Measurements from ENCODE around the gene NFKBIB. TPM values are rescaled to one million over a fixed set of nuclear protein-coding genes. Genes with fewer than 3 reads are reported as not detected.
"Not testable (repeated sequence)": the region's sequence is repeated elsewhere in the genome, so short reads cannot be mapped to it uniquely, and the experiment has no call there.

Gene NFKBIB
- total RNA-seq, 2 donors from 2014 or later = 32.1 to 38.8 TPM

DNA sequence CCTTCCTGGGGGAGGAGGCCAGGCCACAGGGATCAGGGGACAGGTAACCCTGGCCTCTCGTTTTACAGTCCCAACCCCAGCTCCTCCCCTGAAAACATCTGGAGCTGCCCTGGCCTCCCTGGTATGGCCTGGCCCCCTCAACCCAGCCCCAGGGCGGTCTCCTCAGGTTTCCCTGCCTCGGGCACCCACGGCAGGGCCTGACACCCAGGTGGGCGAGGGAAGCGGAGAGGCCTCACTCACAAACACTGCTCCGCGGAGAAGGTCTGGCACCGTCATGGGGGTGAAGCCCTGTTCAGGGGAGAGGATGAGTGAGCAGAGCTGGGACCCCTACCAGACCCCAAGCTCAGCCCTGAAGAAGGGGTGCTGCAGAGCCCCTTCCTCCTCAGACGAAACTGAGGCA is 18.8 kb downstream of the NFKBIB start:
- ATAC-seq = no peak
- DNase-seq = no peak
- intact Hi-C loops (cut with DNase I, micrococcal nuclease) = no loop called here

DNA sequence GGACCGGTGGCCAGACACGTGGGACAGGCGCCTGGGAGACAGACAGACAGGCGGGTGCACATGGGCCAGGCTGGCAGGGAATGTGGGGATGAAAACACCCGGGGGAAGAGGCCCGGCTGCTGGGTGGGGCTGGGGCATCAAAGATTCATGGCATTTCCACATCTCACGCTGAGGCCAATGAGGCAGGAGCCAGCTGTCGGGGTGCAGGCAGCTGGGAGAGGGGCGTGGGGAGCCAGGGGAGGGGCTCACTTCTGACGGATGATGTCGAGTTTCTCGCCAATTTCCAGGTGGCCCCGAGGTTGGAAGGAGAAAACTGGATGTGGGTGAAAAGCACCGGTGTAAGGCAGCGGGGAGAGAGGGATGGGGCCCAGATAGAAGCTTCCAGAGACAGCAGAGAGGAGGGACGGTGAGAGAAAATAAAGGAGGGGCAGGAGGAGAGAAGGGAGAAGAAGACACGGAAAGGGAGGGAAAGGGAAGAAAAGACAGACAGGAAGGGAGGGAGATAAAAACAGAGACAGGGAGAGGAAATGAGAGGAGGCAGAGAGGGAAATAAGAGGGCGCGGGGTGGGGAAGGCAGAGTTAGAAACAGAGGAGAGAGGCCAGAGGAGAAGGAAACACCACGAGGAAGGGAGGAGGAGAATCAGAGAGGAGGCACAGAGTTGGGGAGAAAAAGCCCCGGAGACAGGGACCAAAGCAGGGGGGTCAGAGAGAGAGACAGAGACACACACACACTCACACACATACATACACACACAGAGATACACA is 20.2 kb downstream of the NFKBIB start:
- intact Hi-C loops (cut with DNase I, micrococcal nuclease) = loop anchor here in 1 of 2 donors (10.0 kb wide), 1 partner anchor 525 kb away; no protein-coding TSS in a partner anchor
- ATAC-seq (no peak), DNase-seq (no peak)

DNA sequence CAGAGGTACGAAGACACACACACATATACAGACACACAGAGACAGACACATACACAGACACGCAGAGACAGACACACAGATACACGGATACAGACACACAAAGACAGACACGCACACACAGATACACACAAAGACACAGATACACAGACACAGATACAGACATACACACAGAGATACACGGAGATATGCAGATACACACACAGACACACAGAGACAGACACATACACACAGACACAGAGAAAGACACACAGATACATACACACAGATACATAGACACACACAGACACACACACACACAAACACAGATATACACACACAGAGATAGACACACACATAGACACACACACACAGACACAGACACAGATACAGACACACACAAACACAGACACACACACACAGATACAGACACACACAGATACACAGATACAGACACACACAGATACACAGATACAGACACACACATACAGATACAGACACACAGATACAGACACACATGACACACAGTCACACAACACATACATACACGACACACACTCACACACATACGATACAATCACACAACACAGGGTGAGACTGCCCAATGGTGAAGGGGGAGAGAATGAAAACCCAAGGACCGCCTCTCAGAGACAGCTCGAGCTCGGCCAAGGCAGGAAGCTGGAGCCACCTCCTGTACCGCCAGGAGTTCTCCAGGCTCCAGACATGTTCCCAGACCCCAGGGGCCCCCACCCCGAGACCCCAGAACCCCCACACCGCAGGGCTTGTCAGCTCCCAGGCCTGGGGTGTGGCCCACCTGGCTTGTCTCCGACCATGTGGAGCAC is 21.0 kb downstream of the NFKBIB start:
- ATAC-seq (no peak), DNase-seq (no peak)
- intact Hi-C loops (cut with DNase I, micrococcal nuclease) = loop anchor here in 1 of 2 donors (10.0 kb wide), 1 partner anchor 526 kb away; no protein-coding TSS in a partner anchor

DNA sequence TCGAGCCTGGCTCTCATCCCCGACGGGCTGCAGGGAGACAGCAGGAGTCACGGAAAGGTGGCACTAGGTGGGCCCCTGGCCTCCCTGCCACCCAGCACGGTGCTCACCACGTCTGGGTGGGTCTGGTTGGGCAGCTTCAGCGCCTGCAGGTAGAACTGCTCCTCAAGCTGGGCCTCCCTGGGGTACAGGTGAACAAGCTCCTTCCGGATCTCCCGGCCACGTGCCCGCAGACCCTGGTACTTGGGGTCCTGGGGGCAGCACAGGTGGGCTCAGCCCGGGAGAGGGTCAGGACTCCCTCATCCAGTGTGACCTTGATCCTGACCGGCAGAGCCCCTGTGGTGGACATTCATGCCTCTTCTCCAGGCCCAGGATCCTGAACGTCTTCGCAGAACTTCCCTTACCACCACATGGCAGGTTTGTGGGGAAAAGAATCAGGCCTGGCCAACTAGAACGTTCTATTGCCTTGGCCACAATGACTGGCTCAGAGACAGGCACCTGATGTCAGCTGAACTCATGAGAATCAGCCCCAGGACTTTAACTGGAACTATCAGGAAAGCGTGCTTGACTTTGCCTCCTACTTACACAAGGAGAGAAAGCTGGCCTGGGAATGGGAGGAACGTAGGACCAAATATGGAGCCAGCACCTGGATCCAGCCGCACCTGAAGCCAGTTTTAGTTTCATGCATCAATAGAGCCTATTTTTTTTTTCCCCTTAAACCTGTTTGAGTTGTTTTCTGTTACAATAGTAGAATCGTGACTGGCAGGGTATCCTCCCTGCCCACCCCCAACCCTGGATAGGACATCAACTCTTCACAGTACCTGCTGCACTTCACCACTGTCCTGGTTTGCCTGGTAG is 21.9 kb downstream of the NFKBIB start:
- no peak for ATAC-seq
- intact Hi-C loops (cut with DNase I, micrococcal nuclease) = loop anchor here in 1 of 2 donors (10.0 kb wide), 1 partner anchor 527 kb away; no protein-coding TSS in a partner anchor
- no peak for DNase-seq

DNA sequence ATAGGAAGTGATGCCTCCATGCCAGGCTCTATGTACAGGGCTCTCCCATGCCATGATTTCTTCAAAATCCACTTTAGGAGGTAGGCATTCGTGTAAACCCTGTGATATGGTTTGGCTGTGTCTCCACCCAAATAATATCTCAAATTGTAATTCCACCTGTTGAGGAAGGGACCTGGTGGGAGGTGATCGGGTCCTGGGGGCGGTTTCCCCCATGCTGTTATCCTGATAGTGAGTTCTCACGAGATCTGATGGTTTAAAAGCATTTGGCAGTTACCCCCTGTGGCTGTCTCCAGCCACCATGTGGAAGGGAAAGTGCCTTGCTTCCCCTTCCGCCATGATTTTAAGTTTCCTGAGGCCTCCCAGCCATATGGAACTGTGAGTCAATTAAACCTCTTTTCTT is 22.7 kb downstream of the NFKBIB start:
- intact Hi-C loops (cut with DNase I, micrococcal nuclease) = loop anchor here in 1 of 2 donors (10.0 kb wide), 1 partner anchor 528 kb away; no protein-coding TSS in a partner anchor
- ATAC-seq = no peak
- DNase-seq = no peak

DNA sequence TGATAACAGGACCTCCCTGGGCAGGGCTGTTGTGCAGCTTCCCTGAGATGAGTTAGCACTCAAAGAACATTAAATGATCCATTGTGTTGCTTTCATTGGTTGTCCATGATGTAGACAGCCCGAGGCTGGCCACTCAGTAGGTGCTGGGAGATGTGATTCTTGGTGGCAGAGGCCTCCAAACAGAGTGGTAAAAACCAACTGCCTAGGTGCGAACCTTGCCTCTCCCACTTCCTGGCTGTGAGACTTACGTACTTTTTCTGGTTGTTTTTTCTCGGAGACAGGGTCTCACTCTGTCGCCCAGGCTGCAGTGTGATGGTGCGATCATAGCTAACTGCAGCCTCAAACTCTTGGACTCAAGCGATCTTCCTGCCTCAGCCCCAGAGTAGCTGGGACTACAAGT is 24.6 kb downstream of the NFKBIB start:
- DNase-seq (no peak), ATAC-seq (no peak)
- intact Hi-C loops (cut with DNase I, micrococcal nuclease) = loop anchor here in 1 of 2 donors (10.0 kb wide), 1 partner anchor 530 kb away; no protein-coding TSS in a partner anchor

DNA sequence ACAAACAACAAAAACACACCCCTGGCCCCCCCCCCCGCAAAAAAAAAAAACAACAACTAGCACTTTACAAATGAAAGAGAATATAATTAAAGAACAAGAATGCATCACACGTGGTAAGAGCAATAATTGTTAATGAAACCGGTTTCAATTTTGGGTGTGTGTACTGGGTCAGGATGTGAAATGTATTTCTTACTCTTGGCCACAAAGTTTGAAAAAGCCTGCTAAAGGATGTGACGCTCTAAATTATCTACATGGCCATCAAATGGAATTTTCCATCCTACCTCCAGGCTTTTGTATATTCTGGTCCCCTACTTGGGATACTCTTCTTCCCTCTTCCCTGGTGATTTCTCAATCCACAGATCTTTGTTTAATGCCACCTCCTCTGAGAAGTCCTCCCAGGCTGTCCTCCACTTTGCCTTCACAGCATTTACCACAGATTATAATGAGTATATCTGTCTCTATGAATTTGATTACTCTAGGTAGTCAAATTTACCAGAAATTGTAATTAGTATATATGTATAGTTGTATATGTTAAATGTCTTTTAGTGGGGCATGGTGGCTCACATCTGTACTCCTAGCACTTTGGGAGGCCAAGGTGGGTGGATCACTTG is 28.7 kb downstream of the NFKBIB start:
- ATAC-seq (no peak), DNase-seq (no peak)
- intact Hi-C loops (cut with DNase I, micrococcal nuclease) = loop anchor here in 1 of 2 donors (10.0 kb wide), 1 partner anchor 534 kb away; no protein-coding TSS in a partner anchor

DNA sequence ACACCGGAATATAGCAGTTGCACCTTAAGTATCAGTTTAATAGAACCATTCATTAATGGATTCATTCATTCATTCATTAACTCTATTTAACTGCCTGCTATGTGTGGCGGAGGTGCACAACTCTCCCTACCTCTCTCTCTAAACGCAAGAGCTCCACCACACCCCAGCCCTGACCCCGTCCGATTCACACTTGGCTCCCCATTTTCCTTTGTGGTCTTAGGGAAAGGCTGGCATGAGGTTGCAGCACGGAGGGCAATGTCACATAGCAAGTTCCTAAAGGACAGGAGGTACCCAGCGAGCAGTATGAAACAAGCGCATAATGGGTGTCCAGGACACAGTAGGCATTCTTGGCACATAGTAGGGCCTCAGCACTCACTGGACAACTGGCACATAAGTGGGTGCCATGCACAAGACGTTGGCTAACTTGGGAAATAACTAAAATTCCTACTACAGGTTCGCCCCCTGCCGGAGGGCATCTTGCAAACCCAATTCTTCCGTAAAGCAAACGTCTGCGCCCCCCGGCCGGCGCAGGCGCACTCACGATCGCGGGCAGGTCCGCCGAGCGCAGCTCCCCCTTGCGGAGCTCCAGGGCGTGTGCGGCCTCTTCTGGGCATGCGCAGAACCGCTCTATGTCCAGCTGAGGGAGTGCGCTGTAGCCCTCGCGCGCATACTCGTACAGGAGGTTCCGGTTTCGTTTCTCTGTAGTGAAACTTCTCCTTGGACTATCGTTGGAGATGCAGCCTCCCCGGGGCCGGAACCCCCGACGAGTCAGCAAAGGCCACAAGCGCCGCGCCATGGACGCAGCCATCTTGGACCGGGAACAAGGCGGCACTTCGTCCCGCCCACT is 30.4 kb downstream of the NFKBIB start, which contains the start of gene SARS2:
TSS of gene SARS2 (minus strand) at position 835 of the 847 bp plus-strand sequence. CDS start at position 808, 27 bp downstream.
- peak; percentile 80 for ATAC-seq
- intact Hi-C loops (cut with DNase I, micrococcal nuclease) = loop anchor here in 1 of 2 donors (10.0 kb wide), 1 partner anchor 535 kb away; no protein-coding TSS in a partner anchor
- DNase-seq = peak; percentile 88 to 95

DNA sequence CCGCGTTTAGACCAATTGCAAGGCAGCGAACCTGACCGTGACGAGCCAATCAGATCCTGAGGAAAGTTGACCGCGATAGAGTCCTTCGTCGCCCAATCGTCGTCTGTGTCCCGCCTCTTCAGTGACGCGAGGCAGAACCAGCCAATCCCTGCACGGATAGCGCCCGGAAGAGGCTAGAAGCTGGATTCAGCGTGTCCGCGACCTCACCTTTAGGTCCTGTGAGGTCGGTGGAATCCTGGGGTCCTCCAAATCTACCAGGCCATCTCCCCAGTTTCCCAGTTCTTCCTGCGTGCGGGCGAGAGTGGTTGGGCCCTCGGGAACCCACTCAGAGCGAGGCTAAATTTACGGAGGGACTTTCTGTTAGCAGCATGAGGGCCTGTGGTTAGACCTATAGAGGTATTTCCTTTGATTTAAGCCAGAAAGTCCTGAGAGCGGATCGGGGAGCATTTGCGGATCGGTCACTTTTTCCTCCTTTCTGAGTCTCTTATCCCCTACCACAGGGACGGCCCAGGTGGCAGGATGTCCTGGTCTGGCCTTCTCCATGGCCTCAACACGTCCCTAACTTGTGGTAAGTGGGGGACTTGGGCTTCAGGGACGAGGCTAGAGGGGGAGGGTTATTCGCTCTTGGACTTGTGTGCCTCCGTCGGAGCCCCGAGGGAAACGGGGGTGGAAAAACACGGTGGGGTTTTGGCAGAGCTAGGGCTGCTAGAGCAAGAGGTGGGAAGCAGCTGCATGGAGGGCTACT is 31.2 kb downstream of the NFKBIB start, which contains the start of gene MRPS12:
TSS of gene MRPS12 (plus strand) at position 169 of the 745 bp plus-strand sequence. CDS start at position 520, 351 bp downstream.
- DNase-seq (peak; percentile 99), ATAC-seq (peak; percentile 96)
- intact Hi-C loops (cut with DNase I, micrococcal nuclease) = no loop called here

DNA sequence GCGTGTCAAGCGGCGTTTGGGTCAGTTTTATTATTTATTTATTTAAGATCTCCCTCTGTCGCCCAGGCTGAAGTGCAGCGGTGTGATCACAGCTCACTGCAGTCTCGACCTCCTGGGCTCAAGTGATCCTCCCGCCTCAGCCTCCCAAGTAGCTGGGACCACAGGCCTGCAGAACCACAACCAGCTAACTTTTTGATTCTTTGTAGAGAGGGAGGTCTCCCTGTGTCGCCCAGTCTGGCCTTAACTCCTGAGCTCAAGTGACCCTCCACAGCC is 31.7 kb downstream of the NFKBIB start:
- ATAC-seq (no peak), DNase-seq (no peak)
- intact Hi-C loops (cut with DNase I, micrococcal nuclease) = no loop called here

DNA sequence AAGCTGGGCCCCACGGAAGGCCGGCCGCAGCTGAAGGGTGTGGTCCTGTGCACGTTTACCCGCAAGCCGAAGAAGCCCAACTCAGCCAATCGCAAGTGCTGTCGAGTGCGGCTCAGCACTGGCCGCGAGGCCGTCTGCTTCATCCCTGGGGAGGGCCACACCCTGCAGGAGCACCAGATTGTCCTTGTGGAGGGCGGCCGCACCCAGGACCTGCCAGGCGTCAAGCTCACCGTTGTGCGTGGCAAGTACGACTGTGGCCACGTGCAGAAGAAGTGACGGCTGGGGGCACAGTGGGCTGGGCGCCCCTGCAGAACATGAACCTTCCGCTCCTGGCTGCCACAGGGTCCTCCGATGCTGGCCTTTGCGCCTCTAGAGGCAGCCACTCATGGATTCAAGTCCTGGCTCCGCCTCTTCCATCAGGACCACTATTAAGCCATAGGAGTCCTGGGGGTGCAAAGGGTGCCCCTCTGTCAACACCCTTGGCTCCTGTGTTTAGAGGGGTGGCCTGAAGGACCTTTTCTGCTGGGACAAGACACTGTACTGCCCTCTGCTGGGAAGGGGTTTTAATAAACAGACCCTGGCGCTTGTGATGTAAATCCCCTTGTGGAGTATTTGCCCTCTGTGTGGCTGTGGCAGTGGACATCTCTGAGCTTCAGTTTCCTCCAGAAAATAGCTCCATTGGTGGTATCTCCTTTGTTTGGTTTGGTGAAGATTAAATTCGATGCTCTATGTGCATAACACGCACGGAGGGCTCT is 32.8 kb downstream of the NFKBIB start:
- DNase-seq (peak in 1 of 2 donors; percentile 17), ATAC-seq (no peak)
- intact Hi-C loops (cut with DNase I, micrococcal nuclease) = no loop called here

DNA sequence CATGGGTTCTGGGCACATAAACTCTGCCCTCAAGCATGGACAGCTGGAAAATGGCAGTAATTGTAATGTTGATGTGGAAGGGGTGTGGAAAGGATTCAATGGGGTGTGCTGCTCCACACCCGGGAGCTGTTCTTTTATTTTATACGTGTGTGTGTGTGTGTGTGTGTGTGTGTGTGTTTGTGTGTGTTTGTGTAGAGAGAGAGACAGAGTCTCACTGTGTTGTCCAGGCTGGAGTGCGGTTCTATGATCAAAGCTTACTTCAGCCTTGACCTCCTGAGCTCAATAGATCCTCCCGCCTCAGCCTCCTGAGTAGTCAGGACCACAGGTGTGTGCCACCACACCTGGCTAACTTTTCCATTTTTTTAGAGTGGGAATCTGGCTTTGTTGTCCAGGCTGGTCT is 33.8 kb downstream of the NFKBIB start:
- ATAC-seq (no peak), DNase-seq (no peak)
- intact Hi-C loops (cut with DNase I, micrococcal nuclease) = no loop called here

DNA sequence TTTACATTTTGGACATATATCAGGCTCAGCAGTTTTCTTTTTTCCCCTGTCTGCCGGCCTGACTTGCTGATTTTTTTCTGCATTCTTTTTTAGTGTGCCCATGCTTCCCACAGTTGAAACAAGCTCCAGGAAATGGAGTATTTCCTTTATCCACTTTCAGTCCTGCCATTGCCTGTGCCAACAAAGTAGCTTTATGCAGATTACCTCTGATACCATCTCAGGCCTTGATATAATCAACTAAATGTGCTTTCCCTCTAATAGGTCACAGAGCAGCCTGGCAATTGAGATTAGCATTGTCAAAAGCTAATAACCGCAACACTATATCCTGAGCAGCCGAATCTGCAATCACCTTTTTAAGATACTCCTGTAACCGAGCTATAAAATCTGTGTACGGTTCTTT is 40.2 kb downstream of the NFKBIB start:
- intact Hi-C loops (cut with DNase I, micrococcal nuclease) = no loop called here
- DNase-seq = no peak
- ATAC-seq = no peak

DNA sequence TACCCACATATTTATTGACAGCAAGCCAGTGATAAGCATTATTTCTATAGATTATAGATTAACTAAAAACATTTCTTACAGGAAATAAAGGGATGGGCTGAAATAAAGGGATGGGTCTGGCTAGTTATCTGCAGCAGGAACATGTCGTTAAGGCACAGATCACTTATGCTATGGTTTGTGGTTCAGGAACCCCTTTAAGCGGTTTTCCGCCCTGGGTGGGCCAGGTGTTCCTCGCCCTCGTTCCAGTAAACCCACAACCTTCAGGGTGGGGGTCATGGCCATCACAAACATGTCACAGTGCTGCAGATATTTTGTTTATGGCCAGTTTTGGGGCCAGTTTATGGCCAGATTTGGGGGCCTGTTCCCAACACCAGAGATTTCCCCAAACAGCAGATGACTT is 41.7 kb downstream of the NFKBIB start:
- intact Hi-C loops (cut with DNase I, micrococcal nuclease); DNase-seq; ATAC-seq: not testable (repeated sequence)

DNA sequence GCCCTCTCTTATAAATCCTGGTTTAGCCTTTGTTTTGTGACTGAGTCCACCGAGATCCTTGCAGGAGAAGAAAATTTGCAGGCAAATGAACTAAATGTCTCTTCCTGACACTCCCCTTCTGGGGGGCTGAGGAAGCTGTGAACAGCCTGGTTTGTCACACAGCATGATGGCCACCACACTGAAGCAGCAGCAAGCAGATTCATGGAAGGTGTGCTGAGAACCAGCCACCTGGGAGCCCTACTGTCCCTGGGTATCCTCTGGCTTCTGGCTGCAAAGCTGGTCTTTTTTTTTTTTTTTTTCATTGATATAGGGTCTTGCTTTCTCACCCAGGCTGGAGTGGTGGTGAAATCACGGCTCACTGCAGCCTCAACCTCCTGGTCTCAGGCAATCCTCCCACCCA is 42.2 kb downstream of the NFKBIB start:
- ATAC-seq = no peak
- no peak for DNase-seq
- intact Hi-C loops (cut with DNase I, micrococcal nuclease) = no loop called here

Data from left colon (tissue), 2 donors.